GM12878 (cell line): ENCODE measurements around the gene TNFRSF8. TPM values are rescaled to one million over a fixed set of nuclear protein-coding genes. Genes with fewer than 3 reads are reported as not detected.

Experiments
- ATAC-seq: fragments of 200-7000 bp; cut with Tn5 transposase; 3 replicates; pipeline ENCODE4 v1.9.1; 2020; ENCODE audit warnings: mild to moderate bottlenecking, moderate library complexity
- BruUV-seq: library from RNA; stranded (reverse); fragments of 400-500 nt; replicated peaks from 2 replicates; lab custom pipeline; 2021; lab: Mats Ljungman, UMichigan
- CTCF ChIA-PET: fragments of 300-600 bp; sonication (Branson Sonifier 250); formaldehyde crosslinking; extraction: SDS; loops from one replicate; lab custom pipeline; 2021; ENCODE audit warnings: inconsistent platforms; lab: Yijun Ruan, JAX
- POLR2A ChIA-PET: fragments of 350-600 bp; formaldehyde crosslinking; extraction: SDS; loops from one replicate; lab custom pipeline; 2021; ENCODE audit warnings: inconsistent platforms; lab: Charles Lee
- RAD21 ChIA-PET: fragments of 300-600 bp; sonication (Branson Sonifier 250); formaldehyde crosslinking; loops from one replicate; lab custom pipeline; 2023; ENCODE audit warnings: antibody characterized with exemption; ENCODE audit not compliant: unreplicated experiment; lab: Charles Lee
- SMC1A ChIA-PET: fragments of 300-600 bp; sonication (Branson Sonifier 250); formaldehyde crosslinking; loops from one replicate; lab custom pipeline; 2023; ENCODE audit not compliant: unreplicated experiment, uncharacterized antibody; lab: Charles Lee
- DNase-seq: peaks from one replicate; pipeline ENCODE4 v3.0.0-alpha.2; 2011; ENCODE audit warnings: low read depth, low spot score
- FAIRE-seq: peaks from 3 replicates; lab custom pipeline; 2011; peaks lifted over from hg19 to GRCh38; lab: Jason Lieb, UNC
- H2AFZ ChIP-seq: 2 replicates; pipeline ENCODE4 v1.6.0; 2011; ENCODE audit warnings: low read depth, low read length, control low read depth; ENCODE audit not compliant: control insufficient read depth
- H3K27ac ChIP-seq: 2 replicates; pipeline ENCODE4 v1.5.1; 2011; ENCODE audit warnings: control low read depth; ENCODE audit not compliant: control insufficient read depth, insufficient read depth
- H3K27me3 ChIP-seq, 2 experiments: replicated peaks in 1 of 2; 2 replicates each; pipeline versions ENCODE4 v1.6.0 to v1.6.1; 2011; ENCODE audit warnings: low read length in 1 of 2; ENCODE audit not compliant: control insufficient read depth in 2 of 2, insufficient read depth in 2 of 2
- H3K36me3 ChIP-seq, 2 experiments: 2 replicates each; pipeline ENCODE4 v1.5.1; 2011; ENCODE audit warnings: low read length in 1 of 2; ENCODE audit not compliant: control insufficient read depth in 2 of 2, insufficient read depth in 2 of 2
- H3K4me1 ChIP-seq: 2 replicates; pipeline ENCODE4 v1.6.1; 2011; ENCODE audit warnings: mild to moderate bottlenecking, low read length, moderate library complexity, mixed read lengths; ENCODE audit not compliant: control insufficient read depth, insufficient read depth
- H3K4me2 ChIP-seq: 2 replicates; pipeline ENCODE4 v1.6.0; 2011; ENCODE audit warnings: control low read depth; ENCODE audit not compliant: control insufficient read depth, insufficient read depth
- H3K4me3 ChIP-seq: fragments of 200-600 bp; sonication (generic); 2 replicates; pipeline ENCODE4 v1.5.1; 2016
- H3K79me2 ChIP-seq: 2 replicates; pipeline ENCODE4 v1.6.0; 2011; ENCODE audit warnings: low read length; ENCODE audit not compliant: control insufficient read depth, insufficient read depth
- H3K9ac ChIP-seq: 2 replicates; pipeline ENCODE4 v1.8.0; 2011; ENCODE audit warnings: low read length, control low read depth, mixed read lengths; ENCODE audit not compliant: control insufficient read depth, insufficient read depth
- H3K9me3 ChIP-seq: replicated peaks from 3 replicates; pipeline ENCODE4 v1.5.1; 2011; ENCODE audit warnings: mild to moderate bottlenecking, low read length; ENCODE audit not compliant: control insufficient read depth, insufficient read depth
- H4K20me1 ChIP-seq: 2 replicates; pipeline ENCODE4 v1.6.0; 2011; ENCODE audit not compliant: control insufficient read depth, insufficient read depth
- EED ChIP-seq: sonication (generic); IDR thresholded peaks from 2 replicates; pipeline ENCODE4 v1.6.1; 2016; ENCODE audit warnings: antibody characterized with exemption, low read depth
- HDGF ChIP-seq: fragments of 450-650 bp; IDR thresholded peaks from 2 replicates; pipeline ENCODE4 v1.6.1; 2016; ENCODE audit warnings: antibody characterized with exemption
- IRF4 ChIP-seq: IDR thresholded peaks from 2 replicates; pipeline ENCODE4 v1.6.1; 2011; ENCODE audit warnings: low read depth, low read length
- JUND ChIP-seq: IDR thresholded peaks from 2 replicates; pipeline ENCODE4 v1.6.1; 2012; ENCODE audit warnings: low read depth, mild to moderate bottlenecking, low read length, improper control_type of control experiment, moderate library complexity
- MYB ChIP-seq: fragments of 150-350 bp; IDR thresholded peaks from 2 replicates; pipeline ENCODE4 v1.6.1; 2014; ENCODE audit warnings: mild to moderate bottlenecking, low read depth, low read length, borderline replicate concordance
- NBN ChIP-seq: fragments of 450-650 bp; IDR thresholded peaks from 2 replicates; pipeline ENCODE4 v1.6.1; 2016
- PML ChIP-seq: IDR thresholded peaks from 2 replicates; pipeline ENCODE4 v1.6.1; 2012; ENCODE audit warnings: low read length, inconsistent platforms
- POU2F2 ChIP-seq: IDR thresholded peaks from 3 replicates; pipeline ENCODE4 v1.6.1; 2011; ENCODE audit warnings: low read depth, mild to moderate bottlenecking, low read length, borderline replicate concordance
- RAD21 ChIP-seq: IDR thresholded peaks from 2 replicates; pipeline ENCODE4 v1.6.1; 2011; ENCODE audit warnings: mild to moderate bottlenecking, low read depth, low read length, moderate library complexity; ENCODE audit not compliant: insufficient read depth
- SMC3 ChIP-seq: IDR thresholded peaks from 2 replicates; pipeline ENCODE4 v1.6.1; 2011; ENCODE audit warnings: low read length, improper control_type of control experiment, borderline replicate concordance
- STAT1 ChIP-seq: fragments of 450-650 bp; conservative IDR thresholded peaks from 2 replicates; pipeline ENCODE4 v1.6.1; 2014; ENCODE audit warnings: antibody characterized with exemption, mild to moderate bottlenecking
- YY1 ChIP-seq: IDR thresholded peaks from 2 replicates; pipeline ENCODE4 v1.6.1; 2011; ENCODE audit warnings: low read depth, mild to moderate bottlenecking, low read length
- WGBS: methylation state at CpG from one replicate; pipeline ENCODE4 v1.1.6; 2016; ENCODE audit warnings: low lambda C conversion rate; ENCODE audit not compliant: insufficient replicate concordance, insufficient coverage; ENCODE audit errors: missing lambda C conversion rate; 5-methylcytosine and 5-hydroxymethylcytosine counted together
- in situ Hi-C: fragments of 300-500 bp; cut with MboI; formaldehyde crosslinking; loops from 9 replicates; pipeline ENCODE4 v1.14.3; 2018; ENCODE audit warnings: mixed read lengths
- intact Hi-C: fragments of 100-400 bp; cut with micrococcal nuclease; formaldehyde crosslinking; loops from one replicate; pipeline ENCODE4 v1.14.2; 2022; ENCODE audit not compliant: unreplicated experiment
- polyA plus RNA-seq, 11 experiments: library from polyadenylated mRNA; depleted of rRNA in 4 of 11; unstranded in 6 of 11; stranded (reverse) in 5 of 11; fragments of >200 nt; fragmentation: Nextera tagmentation in 4 of 11; fragmentation: Illumina TruSeq in 1 of 11; extraction: Ambion mirVana in 4 of 11; extraction: Trizol in 1 of 11; gene quantifications; 1 replicate in 1 of 11; 2 replicates in 10 of 11; pipeline versions ENCODE4 v1.2.1 to v1.2.3, GENCODE V29; 2011 to 2016; ENCODE audit warnings: inconsistent platforms in 2 of 11, missing spikeins in 2 of 11, low read depth in 1 of 11
- total RNA-seq, 4 experiments: library from RNA; depleted of rRNA in 3 of 4; stranded (reverse); fragments of >200 nt in 3 of 4; fragmentation: Illumina TruSeq in 1 of 4; extraction: Trizol in 1 of 4; gene quantifications; 2 replicates each; pipeline versions ENCODE4 v1.2.1 to v1.2.3, GENCODE V29; 2013 to 2021
- TF ChIP-seq, protein P1 (sequence below): fragments of 150-350 bp; IDR thresholded peaks from 2 replicates; pipeline ENCODE4 v1.6.1; 2014; ENCODE audit warnings: mild to moderate bottlenecking, low read depth, low read length
- TF ChIP-seq, protein P2 (sequence below), 3 experiments: IDR thresholded peaks in 2 of 3; conservative IDR thresholded peaks in 1 of 3; 2 replicates each; pipeline ENCODE4 v1.5.1; 2011; ENCODE audit warnings: low read depth in 3 of 3, low read length in 3 of 3, mild to moderate bottlenecking in 3 of 3, control low read depth in 2 of 3, moderate library complexity in 2 of 3, inconsistent platforms in 1 of 3, mixed read lengths in 1 of 3; ENCODE audit not compliant: control insufficient read depth in 2 of 3, insufficient read depth in 1 of 3; ENCODE audit errors: extremely low read depth in 1 of 3
- TF ChIP-seq, protein P3 (sequence below): IDR thresholded peaks from 2 replicates; pipeline ENCODE4 v1.6.1; 2011; ENCODE audit warnings: low read depth, low read length, improper control_type of control experiment, borderline replicate concordance
- TF ChIP-seq, protein P4 (sequence below): fragments of 450-650 bp; IDR thresholded peaks from 2 replicates; pipeline ENCODE4 v1.6.1; 2016; ENCODE audit warnings: mild to moderate bottlenecking

TNFRSF8 gene
- total and polyA plus RNA-seq, 10 of the 15 experiments (the other 5 are each of a cell fraction or from before 2014, with no cell fraction given), result 9.8 to 114 (median 58.8) TPM

DNA sequence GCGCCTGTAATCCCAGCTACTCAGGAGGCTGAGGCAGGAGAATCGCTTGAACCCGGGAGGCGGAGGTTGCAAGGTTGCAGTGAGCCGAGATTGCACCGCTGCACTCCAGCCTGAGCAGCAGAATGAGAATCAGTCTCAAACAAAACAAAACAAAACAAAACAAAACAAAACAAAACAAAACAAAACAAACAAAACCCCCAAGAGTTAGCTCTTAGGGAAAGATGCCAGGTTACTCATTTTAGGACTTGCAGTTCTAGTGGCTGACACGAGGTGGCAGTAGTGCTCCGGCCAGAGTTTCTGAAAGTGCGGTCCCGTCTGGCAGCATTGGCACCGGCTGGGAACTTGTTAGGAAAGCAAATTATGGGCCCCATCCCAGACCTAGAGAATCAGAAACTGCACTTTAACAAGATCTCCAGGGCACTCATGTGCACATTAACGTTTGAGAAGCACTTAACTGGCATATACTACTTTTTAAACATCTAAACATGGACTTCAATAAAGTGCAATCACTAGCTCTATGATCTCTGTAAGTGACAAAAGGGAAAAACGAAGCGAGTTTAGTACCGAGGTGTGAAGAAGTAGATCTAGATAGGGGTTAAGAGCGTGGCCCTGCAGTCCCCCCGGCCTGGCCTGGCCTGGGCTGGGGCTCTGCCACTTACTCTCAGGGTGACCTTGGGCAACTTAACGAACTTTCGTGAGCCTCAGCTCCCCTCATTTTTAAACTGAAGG, 61.8 kb downstream of the TNFRSF8 start:
- ChIA-PET SMC1A (interaction anchor here (0.7 to 7.8 kb wide), 43 partner anchors 8 to 495 kb away, joined by 3 to 191 read pairs (median 4); partner anchors contain the start of gene TNFRSF1B), POLR2A (interaction anchor here (0.6 to 2.0 kb wide), 5 partner anchors 25 to 152 kb away, joined by 3 to 5 read pairs (median 3); no protein-coding TSS in a partner anchor), RAD21 (interaction anchor here (0.6 to 6.3 kb wide), 40 partner anchors 10 to 534 kb away, joined by 3 to 84 read pairs (median 5); partner anchors contain the start of genes DHRS3, MIIP and VPS13D), CTCF (interaction anchor here (0.5 to 6.6 kb wide), 55 partner anchors 10 to 700 kb away, joined by 3 to 161 read pairs (median 5); partner anchors contain the start of gene DHRS3)
- no peak for DNase-seq
- WGBS, result 37% methylated on average over 19 of the region's 19 CpGs
- no TSS peak for BruUV-seq
- Histone ChIP-seq H3K4me1 (no peaks in the 10 kb centered on the region), H3K27me3 (no peaks in the 10 kb centered on the region), H3K27ac (no peak overlapping the region), H2AFZ (no peak overlapping the region), H3K36me3 (peaks cover 34 to 41% of the 10 kb centered on the region in 2 experiments), H3K79me2 (no peaks in the 10 kb centered on the region), H4K20me1 (no peaks in the 10 kb centered on the region), H3K4me3 (no peak overlapping the region), H3K9me3 (no peaks in the 10 kb centered on the region), H3K9ac (no peak overlapping the region), H3K4me2 (no peak overlapping the region)
- intact Hi-C loops (loop anchor here (1.0 to 10.0 kb wide), 2 partner anchors 83 to 500 kb away; no protein-coding TSS in a partner anchor), in situ Hi-C loops (loop anchor here (5.0 kb wide), 2 partner anchors 82 to 497 kb away; no protein-coding TSS in a partner anchor)
- peak; percentile 93 for FAIRE-seq
- ATAC-seq, result peak; percentile 67
- TF ChIP-seq MYB (0 out of 2 replicates have a peak, but pooled peaks have one; percentile 13), STAT1 (0 out of 2 replicates have a peak, but pooled peaks have one; percentile 36), YY1 (peak; percentile 76; the same call in 1 of the 2 replicates), SMC3 (peak; percentile 97), IRF4 (0 out of 2 replicates have a peak, but pooled peaks have one; percentile 11), HDGF (peak; percentile 84), POU2F2 (0 out of 3 replicates have a peak, but pooled peaks have one; percentile 17), RAD21 (peak; percentile 94), PML (0 out of 2 replicates have a peak, but pooled peaks have one; percentile 35), EED (no peak), JUND (no peak), NBN (0 out of 2 replicates have a peak, but pooled peaks have one; percentile 38)
- TF ChIP-seq, protein P1, sequence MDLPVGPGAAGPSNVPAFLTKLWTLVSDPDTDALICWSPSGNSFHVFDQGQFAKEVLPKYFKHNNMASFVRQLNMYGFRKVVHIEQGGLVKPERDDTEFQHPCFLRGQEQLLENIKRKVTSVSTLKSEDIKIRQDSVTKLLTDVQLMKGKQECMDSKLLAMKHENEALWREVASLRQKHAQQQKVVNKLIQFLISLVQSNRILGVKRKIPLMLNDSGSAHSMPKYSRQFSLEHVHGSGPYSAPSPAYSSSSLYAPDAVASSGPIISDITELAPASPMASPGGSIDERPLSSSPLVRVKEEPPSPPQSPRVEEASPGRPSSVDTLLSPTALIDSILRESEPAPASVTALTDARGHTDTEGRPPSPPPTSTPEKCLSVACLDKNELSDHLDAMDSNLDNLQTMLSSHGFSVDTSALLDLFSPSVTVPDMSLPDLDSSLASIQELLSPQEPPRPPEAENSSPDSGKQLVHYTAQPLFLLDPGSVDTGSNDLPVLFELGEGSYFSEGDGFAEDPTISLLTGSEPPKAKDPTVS, result no peak
- TF ChIP-seq, protein P2, sequence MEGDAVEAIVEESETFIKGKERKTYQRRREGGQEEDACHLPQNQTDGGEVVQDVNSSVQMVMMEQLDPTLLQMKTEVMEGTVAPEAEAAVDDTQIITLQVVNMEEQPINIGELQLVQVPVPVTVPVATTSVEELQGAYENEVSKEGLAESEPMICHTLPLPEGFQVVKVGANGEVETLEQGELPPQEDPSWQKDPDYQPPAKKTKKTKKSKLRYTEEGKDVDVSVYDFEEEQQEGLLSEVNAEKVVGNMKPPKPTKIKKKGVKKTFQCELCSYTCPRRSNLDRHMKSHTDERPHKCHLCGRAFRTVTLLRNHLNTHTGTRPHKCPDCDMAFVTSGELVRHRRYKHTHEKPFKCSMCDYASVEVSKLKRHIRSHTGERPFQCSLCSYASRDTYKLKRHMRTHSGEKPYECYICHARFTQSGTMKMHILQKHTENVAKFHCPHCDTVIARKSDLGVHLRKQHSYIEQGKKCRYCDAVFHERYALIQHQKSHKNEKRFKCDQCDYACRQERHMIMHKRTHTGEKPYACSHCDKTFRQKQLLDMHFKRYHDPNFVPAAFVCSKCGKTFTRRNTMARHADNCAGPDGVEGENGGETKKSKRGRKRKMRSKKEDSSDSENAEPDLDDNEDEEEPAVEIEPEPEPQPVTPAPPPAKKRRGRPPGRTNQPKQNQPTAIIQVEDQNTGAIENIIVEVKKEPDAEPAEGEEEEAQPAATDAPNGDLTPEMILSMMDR (IDR thresholded peaks at IDR 0.05 in 2 of 3, conservative IDR thresholded peaks at IDR 0.05 in 1 of 3; ENCODE audit: control insufficient read depth in 2 of 3, extremely low read depth in 1 of 3, insufficient read depth in 1 of 3, low read depth in 3 of 3, low read length in 3 of 3), result peak; percentile 89 to 95 (median 89)
- TF ChIP-seq, protein P3, sequence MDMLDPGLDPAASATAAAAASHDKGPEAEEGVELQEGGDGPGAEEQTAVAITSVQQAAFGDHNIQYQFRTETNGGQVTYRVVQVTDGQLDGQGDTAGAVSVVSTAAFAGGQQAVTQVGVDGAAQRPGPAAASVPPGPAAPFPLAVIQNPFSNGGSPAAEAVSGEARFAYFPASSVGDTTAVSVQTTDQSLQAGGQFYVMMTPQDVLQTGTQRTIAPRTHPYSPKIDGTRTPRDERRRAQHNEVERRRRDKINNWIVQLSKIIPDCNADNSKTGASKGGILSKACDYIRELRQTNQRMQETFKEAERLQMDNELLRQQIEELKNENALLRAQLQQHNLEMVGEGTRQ, result no peak
- TF ChIP-seq, protein P4, sequence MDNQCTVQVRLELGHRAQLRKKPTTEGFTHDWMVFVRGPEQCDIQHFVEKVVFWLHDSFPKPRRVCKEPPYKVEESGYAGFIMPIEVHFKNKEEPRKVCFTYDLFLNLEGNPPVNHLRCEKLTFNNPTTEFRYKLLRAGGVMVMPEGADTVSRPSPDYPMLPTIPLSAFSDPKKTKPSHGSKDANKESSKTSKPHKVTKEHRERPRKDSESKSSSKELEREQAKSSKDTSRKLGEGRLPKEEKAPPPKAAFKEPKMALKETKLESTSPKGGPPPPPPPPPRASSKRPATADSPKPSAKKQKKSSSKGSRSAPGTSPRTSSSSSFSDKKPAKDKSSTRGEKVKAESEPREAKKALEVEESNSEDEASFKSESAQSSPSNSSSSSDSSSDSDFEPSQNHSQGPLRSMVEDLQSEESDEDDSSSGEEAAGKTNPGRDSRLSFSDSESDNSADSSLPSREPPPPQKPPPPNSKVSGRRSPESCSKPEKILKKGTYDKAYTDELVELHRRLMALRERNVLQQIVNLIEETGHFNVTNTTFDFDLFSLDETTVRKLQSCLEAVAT, result 0 out of 2 replicates have a peak, but pooled peaks have one; percentile 58
